ENCODE measurements around the gene CNKSR3.

DNA sequence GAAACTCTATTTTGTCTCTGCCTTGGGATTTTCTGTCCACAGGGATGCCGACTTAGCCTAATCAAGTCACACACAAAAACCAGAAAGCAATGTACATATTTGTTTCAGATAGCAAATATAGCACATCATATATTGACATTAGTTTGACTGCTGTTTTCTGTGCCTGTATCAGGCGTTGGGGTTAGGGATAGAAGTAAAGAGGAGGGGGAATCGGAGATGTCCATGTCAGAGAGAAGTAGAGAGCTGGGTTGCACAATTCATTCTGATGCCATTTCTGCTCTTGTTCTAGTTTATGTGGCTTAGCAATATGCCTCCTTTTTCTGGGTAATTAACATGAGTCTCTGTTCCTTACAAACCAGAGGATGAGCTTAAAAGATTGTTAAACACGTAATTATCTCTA is 139.2 kb downstream of the CNKSR3 start:
- TF ChIP-seq, protein P1, sequence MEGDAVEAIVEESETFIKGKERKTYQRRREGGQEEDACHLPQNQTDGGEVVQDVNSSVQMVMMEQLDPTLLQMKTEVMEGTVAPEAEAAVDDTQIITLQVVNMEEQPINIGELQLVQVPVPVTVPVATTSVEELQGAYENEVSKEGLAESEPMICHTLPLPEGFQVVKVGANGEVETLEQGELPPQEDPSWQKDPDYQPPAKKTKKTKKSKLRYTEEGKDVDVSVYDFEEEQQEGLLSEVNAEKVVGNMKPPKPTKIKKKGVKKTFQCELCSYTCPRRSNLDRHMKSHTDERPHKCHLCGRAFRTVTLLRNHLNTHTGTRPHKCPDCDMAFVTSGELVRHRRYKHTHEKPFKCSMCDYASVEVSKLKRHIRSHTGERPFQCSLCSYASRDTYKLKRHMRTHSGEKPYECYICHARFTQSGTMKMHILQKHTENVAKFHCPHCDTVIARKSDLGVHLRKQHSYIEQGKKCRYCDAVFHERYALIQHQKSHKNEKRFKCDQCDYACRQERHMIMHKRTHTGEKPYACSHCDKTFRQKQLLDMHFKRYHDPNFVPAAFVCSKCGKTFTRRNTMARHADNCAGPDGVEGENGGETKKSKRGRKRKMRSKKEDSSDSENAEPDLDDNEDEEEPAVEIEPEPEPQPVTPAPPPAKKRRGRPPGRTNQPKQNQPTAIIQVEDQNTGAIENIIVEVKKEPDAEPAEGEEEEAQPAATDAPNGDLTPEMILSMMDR (IDR thresholded peaks at IDR 0.05): no peak
- TF ChIP-seq POLR2AphosphoS5 (IDR thresholded peaks at IDR 0.05) (no peak), POLR2A (IDR thresholded peaks at IDR 0.05) (no peak)

Data from suprapubic skin (tissue), 4 donors.